Tibial artery (tissue), 4 donors: ENCODE data around the gene LPP.

Experiments used
- DNase-seq, 2 donors: peaks; one replicate each; pipeline ENCODE4 v3.0.0-alpha.2; 2019
- H3K27ac ChIP-seq, 2 donors: fragments of 200-600 bp; sonication (generic) in 1 of 2; 1 replicate in 1 of 2; 2 replicates in 1 of 2; pipeline ENCODE4 v1.5.1; 2018 to 2019; ENCODE audit warnings: mild to moderate bottlenecking in 1 of 2
- H3K27me3 ChIP-seq, 2 donors: fragments of 200-600 bp; sonication (generic) in 1 of 2; one replicate each; pipeline versions ENCODE4 v1.5.1 to v1.6.0; 2016 to 2019
- H3K36me3 ChIP-seq, 3 donors: fragments of 200-600 bp; sonication (generic) in 2 of 3; one replicate each; pipeline ENCODE4 v1.5.1; 2016 to 2019; ENCODE audit warnings: mild to moderate bottlenecking in 2 of 3
- H3K4me1 ChIP-seq, 4 donors: fragments of 200-600 bp; sonication (generic) in 2 of 4; 1 replicate in 3 of 4; 2 replicates in 1 of 4; pipeline ENCODE4 v1.5.1; 2016 to 2019
- H3K4me3 ChIP-seq, 2 donors: fragments of 200-600 bp; sonication (generic) in 1 of 2; 1 replicate in 1 of 2; 2 replicates in 1 of 2; pipeline ENCODE4 v1.5.1; 2018 to 2019; ENCODE audit warnings: mild to moderate bottlenecking in 2 of 2
- H3K9me3 ChIP-seq, 3 donors: fragments of 200-600 bp; sonication (generic) in 1 of 3; one replicate each; pipeline ENCODE4 v1.5.1; 2016 to 2019
- CTCF ChIP-seq, 2 experiments: fragments of 200-600 bp in 1 of 2; fragments of 450-650 bp in 1 of 2; IDR thresholded peaks; one replicate each; pipeline ENCODE4 v1.5.1; 2017 to 2019; ENCODE audit warnings: antibody characterized with exemption in 2 of 2, mild to moderate bottlenecking in 1 of 2, moderate library complexity in 1 of 2
- intact Hi-C: fragments of 100-400 bp; cut with DNase I; formaldehyde crosslinking; loops from one replicate; pipeline ENCODE4 v1.15.0; 2023; ENCODE audit warnings: low total_unique reads

LPP gene

GRCh38 chr3:188209034-188209433, 55.1 kb downstream of the LPP start:
- H3K27ac ChIP-seq, result peak overlapping the region; percentile 87 to 94
- H3K4me3 ChIP-seq, result no peak overlapping the region
- intact Hi-C loops, result no loop called here
- H3K4me1 ChIP-seq, result peaks cover 0 to 96% (median 47%) of the 10 kb centered on the region in 4 donors
- no peak for TF ChIP-seq CTCF (IDR thresholded peaks at IDR 0.05)
- no peaks in the 10 kb centered on the region for H3K9me3 ChIP-seq
- peaks cover 0 to 6% (median 0%) of the 10 kb centered on the region in 3 donors for H3K36me3 ChIP-seq
- H3K27me3 ChIP-seq, result no peaks in the 10 kb centered on the region
- DNase-seq, result no peak

GRCh38 chr3:188209740-188210139, 55.8 kb downstream of the LPP start:
- no peaks in the 10 kb centered on the region for H3K27me3 ChIP-seq
- H3K9me3 ChIP-seq, result no peaks in the 10 kb centered on the region
- intact Hi-C loops, result loop anchor here (5.0 to 10.0 kb wide), 3 partner anchors 57 to 478 kb away; partner anchors contain the start of genes BCL6 and LPP
- no peak for DNase-seq
- no peak overlapping the region for H3K4me3 ChIP-seq
- no peak for TF ChIP-seq CTCF (IDR thresholded peaks at IDR 0.05)
- peak overlapping the region; percentile 87 to 94 for H3K27ac ChIP-seq
- peaks cover 0 to 6% (median 0%) of the 10 kb centered on the region in 3 donors for H3K36me3 ChIP-seq
- H3K4me1 ChIP-seq, result peaks cover 0 to 96% (median 44%) of the 10 kb centered on the region in 4 donors

- peaks cover 0 to 96% (median 43%) of the 10 kb centered on the region in 4 donors for H3K4me1 ChIP-seq
- peak overlapping the region in 1 of 2 donors; percentile 50 for H3K4me3 ChIP-seq
- H3K27me3 ChIP-seq, result no peaks in the 10 kb centered on the region
- peak; percentile 48 to 80 for DNase-seq
- intact Hi-C loops, result loop anchor here (5.0 to 10.0 kb wide), 3 partner anchors 59 to 476 kb away; partner anchors contain the start of genes BCL6 and LPP
- peaks cover 0 to 6% (median under 1%) of the 10 kb centered on the region in 3 donors for H3K36me3 ChIP-seq
- no peak for TF ChIP-seq CTCF (IDR thresholded peaks at IDR 0.05)
- peak overlapping the region; percentile 87 to 94 for H3K27ac ChIP-seq
- no peaks in the 10 kb centered on the region for H3K9me3 ChIP-seq
These were observed 57.5 kb downstream of the LPP start for GRCh38 chr3:188211476-188211875.

GRCh38 chr3:188212308-188212969, 58.5 kb downstream of the LPP start:
- H3K4me3 ChIP-seq, result peak overlapping the region; percentile 50 to 54
- H3K4me1 ChIP-seq, result peaks cover 0 to 96% (median 42%) of the 10 kb centered on the region in 4 donors
- H3K9me3 ChIP-seq, result no peaks in the 10 kb centered on the region
- H3K36me3 ChIP-seq, result peaks cover 0 to 6% (median 4%) of the 10 kb centered on the region in 3 donors
- intact Hi-C loops, result loop anchor here (5.0 to 10.0 kb wide), 3 partner anchors 60 to 475 kb away; partner anchors contain the start of genes BCL6 and LPP
- peak; percentile 43 to 79 for DNase-seq
- H3K27ac ChIP-seq, result peak overlapping the region; percentile 87 to 94
- TF ChIP-seq CTCF (IDR thresholded peaks at IDR 0.05), result no peak
- no peaks in the 10 kb centered on the region for H3K27me3 ChIP-seq

GRCh38 chr3:188214442-188214841, 60.5 kb downstream of the LPP start:
- TF ChIP-seq CTCF (IDR thresholded peaks at IDR 0.05), result no peak
- H3K36me3 ChIP-seq, result peaks cover 0 to 6% (median 4%) of the 10 kb centered on the region in 3 donors
- peak overlapping the region; percentile 87 to 94 for H3K27ac ChIP-seq
- H3K27me3 ChIP-seq, result no peaks in the 10 kb centered on the region
- peaks cover 0 to 96% (median 41%) of the 10 kb centered on the region in 4 donors for H3K4me1 ChIP-seq
- peak overlapping the region; percentile 50 to 54 for H3K4me3 ChIP-seq
- intact Hi-C loops, result loop anchor here (5.0 to 10.0 kb wide), 3 partner anchors 62 to 473 kb away; partner anchors contain the start of genes BCL6 and LPP
- no peak for DNase-seq
- H3K9me3 ChIP-seq, result no peaks in the 10 kb centered on the region
